ENCODE measurements around the gene TCERG1.
A peak's percentile ranks its signal among the peaks of the same experiment; 100 is the strongest.

TCERG1 gene

GRCh38 chr5:146446861-146447733 is at the start of gene TCERG1:
Gene TCERG1 (plus strand): TSS chr5:146447333. CDS start chr5:146447350, 17 bp downstream.
- DNase-seq (ENCODE audit: low read depth in 2 of 2): peak; percentile 94 to 97

- no peak for DNase-seq (ENCODE audit: low read depth in 2 of 2)
These were observed 48.3 kb upstream of the TCERG1 start for GRCh38 chr5:146398826-146399225.

- no peak for DNase-seq (ENCODE audit: low read depth in 2 of 2)
These were observed 47.7 kb upstream of the TCERG1 start for GRCh38 chr5:146399481-146399880.

GRCh38 chr5:146400201-146400600 is 46.9 kb upstream of the TCERG1 start:
- DNase-seq (ENCODE audit: low read depth in 2 of 2): no peak

GRCh38 chr5:146401021-146401420 is 46.1 kb upstream of the TCERG1 start:
- no peak for DNase-seq (ENCODE audit: low read depth in 2 of 2)

- no peak for DNase-seq (ENCODE audit: low read depth in 2 of 2)
These were observed 44.2 kb upstream of the TCERG1 start for GRCh38 chr5:146402949-146403348.

- DNase-seq (ENCODE audit: low read depth in 2 of 2): no peak
These were observed 38.0 kb upstream of the TCERG1 start for GRCh38 chr5:146409054-146409671.

- DNase-seq (ENCODE audit: low read depth in 2 of 2): no peak
These were observed 36.9 kb upstream of the TCERG1 start for GRCh38 chr5:146410272-146410671.

- no peak for DNase-seq (ENCODE audit: low read depth in 2 of 2)
These were observed 27.4 kb upstream of the TCERG1 start for GRCh38 chr5:146419696-146420095.

GRCh38 chr5:146425023-146425422 is 22.1 kb upstream of the TCERG1 start:
- no peak for DNase-seq (ENCODE audit: low read depth in 2 of 2)

GRCh38 chr5:146426305-146426704 is 20.8 kb upstream of the TCERG1 start:
- no peak for DNase-seq (ENCODE audit: low read depth in 2 of 2)

GRCh38 chr5:146426853-146427618 is 20.1 kb upstream of the TCERG1 start:
- no peak for DNase-seq (ENCODE audit: low read depth in 2 of 2)

- DNase-seq (ENCODE audit: low read depth in 2 of 2): no peak
These were observed 19.5 kb upstream of the TCERG1 start for GRCh38 chr5:146427619-146427997.

GRCh38 chr5:146428658-146429057 is 18.5 kb upstream of the TCERG1 start:
- DNase-seq (ENCODE audit: low read depth in 2 of 2): no peak

GRCh38 chr5:146440353-146440752 is 6.8 kb upstream of the TCERG1 start:
- no peak for DNase-seq (ENCODE audit: low read depth in 2 of 2)

GRCh38 chr5:146440870-146441495 is 6.2 kb upstream of the TCERG1 start:
- DNase-seq (ENCODE audit: low read depth in 2 of 2): no peak

GRCh38 chr5:146441896-146442295 is 5.2 kb upstream of the TCERG1 start:
- no peak for DNase-seq (ENCODE audit: low read depth in 2 of 2)

GRCh38 chr5:146447734-146448380 is 724 bp downstream of the TCERG1 start:
- peak in 1 of 2 donors; percentile 3 for DNase-seq (ENCODE audit: low read depth in 2 of 2)

GRCh38 chr5:146448783-146449519 is 1.8 kb downstream of the TCERG1 start:
- no peak for DNase-seq (ENCODE audit: low read depth in 2 of 2)

GRCh38 chr5:146450002-146450401 is 2.9 kb downstream of the TCERG1 start:
- no peak for DNase-seq (ENCODE audit: low read depth in 2 of 2)

GRCh38 chr5:146451411-146451810 is 4.3 kb downstream of the TCERG1 start:
- no peak for DNase-seq (ENCODE audit: low read depth in 2 of 2)

Data from stimulated activated CD8-positive, alpha-beta memory T cell treated with anti-CD3 and anti-CD28 coated beads, Interleukin-15, amount 100 ng/mL, for 4 hours (primary cell).